ENCODE results near the gene SLC5A10. TPM values are rescaled to one million over a fixed set of nuclear protein-coding genes. Genes with fewer than 3 reads are reported as not detected.

The SLC5A10 gene
- total and polyA plus RNA-seq, 2 experiments from 2014 or later, result 0.10 TPM; not detected in 1

GRCh38 chr17:18978655-18979054, 26.7 kb downstream of the SLC5A10 start:
- no peak for DNase-seq (ENCODE audit: low spot score)
- 0 out of 2 replicates have a peak, but pooled peaks cover 3% of the 10 kb centered on the region for H3K79me2 ChIP-seq (replicated peaks; ENCODE audit: insufficient read depth)
- H3K27me3 ChIP-seq (ENCODE audit: insufficient read depth), result no peaks in the 10 kb centered on the region
- Mint-ChIP-seq H3K27ac (no peak overlapping the region), H3K9me3 (no peaks in the 10 kb centered on the region), H3K36me3 (ENCODE audit: low read depth) (peaks cover 36% of the 10 kb centered on the region), H3K4me3 (no peak overlapping the region), H3K4me1 (0 out of 3 replicates have a peak, but pooled peaks cover 2% of the 10 kb centered on the region), H3K27me3 (ENCODE audit: insufficient read depth, low read depth, poor library complexity) (peaks cover 18% of the 10 kb centered on the region)
- TF ChIP-seq ZNF114 (CRISPR knock-in tag; IDR thresholded peaks at IDR 0.05) (no peak), EZH2phosphoT487 (IDR thresholded peaks at IDR 0.05; ENCODE audit: unreplicated experiment) (no peak), EZH2 (IDR thresholded peaks at IDR 0.05; ENCODE audit: low read depth, unreplicated experiment) (no peak), CREB1 (CRISPR knock-in tag; IDR thresholded peaks at IDR 0.05; ENCODE audit: low read depth) (no peak), ZNF331 (CRISPR knock-in tag; IDR thresholded peaks at IDR 0.05; ENCODE audit: low read depth) (no peak)
- no peak overlapping the region for H3K27ac ChIP-seq (ENCODE audit: low read depth)
- H3K9me2 ChIP-seq (ENCODE audit: insufficient read depth), result no peaks in the 10 kb centered on the region
- H2AFZ ChIP-seq, result no peak overlapping the region
- no peaks in the 10 kb centered on the region for H3K4me1 ChIP-seq (ENCODE audit: insufficient read depth)
- H3K4me2 ChIP-seq, result no peak overlapping the region
- H4K20me1 ChIP-seq (replicated peaks; ENCODE audit: insufficient read depth), result peaks cover 3% of the 10 kb centered on the region; the same call in 1 of the 2 replicates
- peaks cover 10% of the 10 kb centered on the region for H3K36me3 ChIP-seq (ENCODE audit: insufficient read depth)
- no peak overlapping the region for H3K4me3 ChIP-seq
- no peaks in the 10 kb centered on the region for H3F3A ChIP-seq (replicated peaks; ENCODE audit: low read depth)
- ATAC-seq, result no peak

- H3K4me1 Mint-ChIP-seq, result 0 out of 3 replicates have a peak, but pooled peaks cover 2% of the 10 kb centered on the region
- Histone ChIP-seq H3K4me1 (ENCODE audit: insufficient read depth) (no peaks in the 10 kb centered on the region), H2AFZ (no peak overlapping the region), H3K36me3 (ENCODE audit: insufficient read depth) (peaks cover 2% of the 10 kb centered on the region; the same call in 1 of the 2 replicates), H3K27me3 (ENCODE audit: insufficient read depth) (no peaks in the 10 kb centered on the region), H3K9me2 (ENCODE audit: insufficient read depth) (no peaks in the 10 kb centered on the region), H3K4me3 (no peak overlapping the region), H3F3A (replicated peaks; ENCODE audit: low read depth) (no peaks in the 10 kb centered on the region), H3K4me2 (no peak overlapping the region), H3K79me2 (replicated peaks; ENCODE audit: insufficient read depth) (0 out of 2 replicates have a peak, but pooled peaks cover 3% of the 10 kb centered on the region), H4K20me1 (replicated peaks; ENCODE audit: insufficient read depth) (peaks cover 3% of the 10 kb centered on the region; the same call in 1 of the 2 replicates), H3K27ac (ENCODE audit: low read depth) (no peak overlapping the region)
- peak overlapping the region; percentile 70; the same call in 1 of the 2 replicates for H3K27ac Mint-ChIP-seq
- DNase-seq (ENCODE audit: low spot score) (no peak), ATAC-seq (peak; percentile 10; the same call in 2 of the 3 replicates)
- H3K27me3 Mint-ChIP-seq (ENCODE audit: insufficient read depth, low read depth, poor library complexity), result peaks cover 18% of the 10 kb centered on the region
- H3K9me3 Mint-ChIP-seq, result no peaks in the 10 kb centered on the region
- no peak overlapping the region for H3K4me3 Mint-ChIP-seq
- peaks cover 33% of the 10 kb centered on the region for H3K36me3 Mint-ChIP-seq (ENCODE audit: low read depth)
- no peak for TF ChIP-seq POLR2AphosphoS5 (IDR thresholded peaks at IDR 0.05; ENCODE audit: low read depth)
- TF ChIP-seq JUNB (IDR thresholded peaks at IDR 0.05; ENCODE audit: unreplicated experiment), result no peak
- TF ChIP-seq STAT1 (IDR thresholded peaks at IDR 0.05; ENCODE audit: unreplicated experiment), result no peak
- no peak for TF ChIP-seq ETS1 (IDR thresholded peaks at IDR 0.05)
- TF ChIP-seq EZH2phosphoT487 (IDR thresholded peaks at IDR 0.05; ENCODE audit: unreplicated experiment), result no peak
- no peak for TF ChIP-seq CREB1 (CRISPR knock-in tag; IDR thresholded peaks at IDR 0.05; ENCODE audit: low read depth)
- TF ChIP-seq CTCF (conservative IDR thresholded peaks at IDR 0.05; ENCODE audit: low read depth in 2 of 2), result no peak
- no peak for TF ChIP-seq REST (IDR thresholded peaks at IDR 0.05; ENCODE audit: unreplicated experiment)
- no peak for TF ChIP-seq ZNF114 (CRISPR knock-in tag; IDR thresholded peaks at IDR 0.05)
- TF ChIP-seq EZH2 (IDR thresholded peaks at IDR 0.05; ENCODE audit: low read depth, unreplicated experiment), result no peak
- TF ChIP-seq ZNF331 (CRISPR knock-in tag; IDR thresholded peaks at IDR 0.05; ENCODE audit: low read depth), result no peak
Observed at GRCh38 chr17:18980682-18981334, 28.8 kb downstream of the SLC5A10 start.

Data from GM23338 (cell line).